OCI-LY7 (cell line): Measurements from ENCODE around the gene SMYD3. TPM values are rescaled to one million over a fixed set of nuclear protein-coding genes. Genes with fewer than 3 reads are reported as not detected.

Experiments
- BruUV-seq: library from RNA; stranded (reverse); fragments of 400-500 nt; replicated peaks from 2 replicates; lab custom pipeline; 2021; lab: Mats Ljungman, UMichigan
- CTCF ChIA-PET: fragments of 300-600 bp; sonication (Branson Sonifier 250); formaldehyde crosslinking; loops from one replicate; lab custom pipeline; 2022; ENCODE audit warnings: antibody characterized with exemption; ENCODE audit not compliant: unreplicated experiment; lab: Charles Lee
- POLR2A ChIA-PET: fragments of 300-600 bp; sonication (Branson Sonifier 250); formaldehyde crosslinking; loops from one replicate; lab custom pipeline; 2022; ENCODE audit warnings: antibody characterized with exemption; lab: Charles Lee
- DNase-seq: peaks from one replicate; pipeline ENCODE4 v3.0.0-alpha.2; 2015; ENCODE audit warnings: low spot score
- H2AFZ ChIP-seq: fragments of 200-600 bp; sonication (generic), shearing (Covaris generic); 2 replicates; pipeline ENCODE4 v1.6.1; 2014; ENCODE audit warnings: mild to moderate bottlenecking, antibody characterized with exemption, low read length, moderate library complexity
- H3K27ac ChIP-seq: fragments of 200-600 bp; sonication (generic); 2 replicates; pipeline ENCODE4 v1.5.1; 2014; ENCODE audit warnings: mixed run types, low read depth, mild to moderate bottlenecking, moderate library complexity, low read length, inconsistent platforms; ENCODE audit not compliant: poor library complexity, severe bottlenecking
- H3K36me3 ChIP-seq: fragments of 200-600 bp; sonication (generic); 2 replicates; pipeline ENCODE4 v1.6.1; 2014; ENCODE audit warnings: mild to moderate bottlenecking, antibody characterized with exemption, low read length, moderate library complexity, mixed read lengths; ENCODE audit not compliant: insufficient read depth
- H3K4me1 ChIP-seq: fragments of 200-600 bp; sonication (generic); 2 replicates; pipeline ENCODE4 v1.5.1; 2014; ENCODE audit warnings: mild to moderate bottlenecking, low read length; ENCODE audit not compliant: insufficient read depth, poor library complexity, severe bottlenecking
- H3K4me2 ChIP-seq: fragments of 200-600 bp; sonication (generic); 2 replicates; pipeline ENCODE4 v1.6.1; 2014; ENCODE audit warnings: mild to moderate bottlenecking, low read length
- H3K4me3 ChIP-seq: fragments of 200-600 bp; sonication (generic); 2 replicates; pipeline ENCODE4 v1.5.1; 2014; ENCODE audit warnings: mild to moderate bottlenecking, low read depth, low read length; ENCODE audit not compliant: poor library complexity, severe bottlenecking
- H3K79me2 ChIP-seq: fragments of 200-600 bp; sonication (generic); 2 replicates; pipeline ENCODE4 v1.6.1; 2016; ENCODE audit warnings: low read depth, mild to moderate bottlenecking, low read length, moderate library complexity, mixed read lengths; ENCODE audit not compliant: insufficient read depth
- H3K9me2 ChIP-seq: fragments of 200-600 bp; sonication (generic); 2 replicates; pipeline ENCODE4 v1.6.1; 2016; ENCODE audit warnings: mild to moderate bottlenecking, low read length, mixed read lengths; ENCODE audit not compliant: insufficient read depth
- H3K9me3 ChIP-seq: fragments of 200-600 bp; sonication (generic); 2 replicates; pipeline ENCODE4 v1.6.1; 2014; ENCODE audit warnings: mild to moderate bottlenecking, mixed run types, low read length, mixed read lengths
- H4K20me1 ChIP-seq: fragments of 200-600 bp; sonication (generic); 2 replicates; pipeline ENCODE4 v1.6.1; 2014; ENCODE audit warnings: mild to moderate bottlenecking, antibody characterized with exemption, low read length, moderate library complexity, mixed read lengths; ENCODE audit not compliant: insufficient read depth
- CTCF ChIP-seq: fragments of 200-600 bp; sonication (generic); conservative IDR thresholded peaks from 2 replicates; pipeline ENCODE4 v1.5.1; 2014; ENCODE audit warnings: mild to moderate bottlenecking, antibody characterized with exemption, low read length, moderate library complexity, mixed read lengths
- EZH2phosphoT487 ChIP-seq: fragments of 200-600 bp; sonication (generic); IDR thresholded peaks from 2 replicates; pipeline ENCODE4 v1.6.1; 2018; ENCODE audit warnings: low read depth, borderline replicate concordance, mild to moderate bottlenecking, mixed run types, antibody characterized with exemption, low read length, moderate library complexity, mixed read lengths
- intact Hi-C: fragments of 100-400 bp; cut with micrococcal nuclease; formaldehyde crosslinking; loops from one replicate; pipeline ENCODE4 v1.10.0; 2022; ENCODE audit not compliant: unreplicated experiment
- total RNA-seq, 2 experiments: library from RNA; depleted of rRNA in 1 of 2; stranded (reverse); fragments of >200 nt in 1 of 2; shearing (Covaris generic) in 1 of 2; gene quantifications; 2 replicates each; pipeline ENCODE4 v1.2.3, GENCODE V29; 2014 to 2022

Gene SMYD3
- total RNA-seq, 2 experiments from 2014 or later, result 28.9 to 34.5 TPM

GRCh38 chr1:246309247-246309884 lies 197.7 kb downstream of the SMYD3 start:
- Histone ChIP-seq H3K9me3 (no peaks in the 10 kb centered on the region), H3K79me2 (no peaks in the 10 kb centered on the region), H3K4me2 (no peak overlapping the region), H3K9me2 (no peaks in the 10 kb centered on the region), H2AFZ (no peak overlapping the region), H3K36me3 (no peaks in the 10 kb centered on the region), H3K27ac (no peak overlapping the region), H3K4me3 (no peak overlapping the region), H4K20me1 (no peaks in the 10 kb centered on the region), H3K4me1 (no peaks in the 10 kb centered on the region)
- BruUV-seq, result no TSS peak
- no peak for DNase-seq
- ChIA-PET POLR2A (interaction anchor here (1.3 kb wide), 1 partner anchor 11 kb away, joined by 3 read pairs; no protein-coding TSS in a partner anchor), CTCF (no interaction called here)
- no peak for TF ChIP-seq CTCF
- TF ChIP-seq EZH2phosphoT487, result no peak
- intact Hi-C loops, result no loop called here

GRCh38 chr1:246308533-246309075 lies 198.5 kb downstream of the SMYD3 start:
- DNase-seq, result no peak
- Histone ChIP-seq H4K20me1 (no peaks in the 10 kb centered on the region), H3K36me3 (no peaks in the 10 kb centered on the region), H2AFZ (no peak overlapping the region), H3K4me1 (no peaks in the 10 kb centered on the region), H3K9me3 (no peaks in the 10 kb centered on the region), H3K79me2 (no peaks in the 10 kb centered on the region), H3K4me3 (no peak overlapping the region), H3K9me2 (no peaks in the 10 kb centered on the region), H3K4me2 (no peak overlapping the region), H3K27ac (no peak overlapping the region)
- no peak for TF ChIP-seq CTCF
- TF ChIP-seq EZH2phosphoT487, result no peak
- intact Hi-C loops, result no loop called here
- POLR2A ChIA-PET, result interaction anchor here (1.3 kb wide), 1 partner anchor 10 kb away, joined by 3 read pairs; no protein-coding TSS in a partner anchor
- CTCF ChIA-PET, result no interaction called here
- BruUV-seq, result no TSS peak
